Caki2 (cell line): Measurements from ENCODE around the gene PPP2R5D. TPM values are rescaled to one million over a fixed set of nuclear protein-coding genes. Genes with fewer than 3 reads are reported as not detected.
"Not testable (repeated sequence)": the region's sequence is repeated elsewhere in the genome, so short reads cannot be mapped to it uniquely, and the experiment has no call there.

ENCODE experiments used
- DNase-seq: peaks from one replicate; pipeline ENCODE4 v3.0.0-alpha.2; 2015; ENCODE audit warnings: low read depth
- in situ Hi-C: cut with HindIII; loops from 2 replicates; pipeline ENCODE4 v1.10.0; 2016; ENCODE audit warnings: low sequenced_read_pairs, low pct_unique_long_range_greater_than_20kb, mixed read lengths
- total RNA-seq: library from RNA; depleted of rRNA; stranded (reverse); fragments of >200 nt; shearing (Covaris generic); gene quantifications from 2 replicates; pipeline ENCODE4 v1.2.3, GENCODE V29; 2014; ENCODE audit warnings: low replicate concordance

Gene PPP2R5D
- total RNA-seq, 1 experiment from 2014 or later, result 41.1 TPM

DNA sequence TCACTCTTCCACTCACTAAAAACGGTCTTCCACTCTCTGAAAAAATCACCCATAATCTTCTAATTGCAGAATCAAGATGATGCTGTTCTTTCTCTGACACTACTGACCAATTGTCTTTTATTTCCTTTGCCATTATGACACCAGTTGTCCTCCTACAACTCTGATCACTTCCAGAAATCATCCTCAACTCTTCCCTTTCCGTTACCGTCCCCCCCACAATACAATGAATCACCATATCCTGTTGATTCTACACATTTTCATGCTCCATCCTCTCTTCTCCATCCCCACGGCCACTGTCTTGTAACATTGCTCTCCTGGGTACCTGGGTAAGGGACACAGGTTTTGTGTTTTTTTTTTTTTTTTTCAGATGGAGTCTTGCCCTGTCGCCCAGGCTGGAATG, 2.5 kb upstream of the PPP2R5D start:
- no peak for DNase-seq
- in situ Hi-C loops, result no loop called here

DNA sequence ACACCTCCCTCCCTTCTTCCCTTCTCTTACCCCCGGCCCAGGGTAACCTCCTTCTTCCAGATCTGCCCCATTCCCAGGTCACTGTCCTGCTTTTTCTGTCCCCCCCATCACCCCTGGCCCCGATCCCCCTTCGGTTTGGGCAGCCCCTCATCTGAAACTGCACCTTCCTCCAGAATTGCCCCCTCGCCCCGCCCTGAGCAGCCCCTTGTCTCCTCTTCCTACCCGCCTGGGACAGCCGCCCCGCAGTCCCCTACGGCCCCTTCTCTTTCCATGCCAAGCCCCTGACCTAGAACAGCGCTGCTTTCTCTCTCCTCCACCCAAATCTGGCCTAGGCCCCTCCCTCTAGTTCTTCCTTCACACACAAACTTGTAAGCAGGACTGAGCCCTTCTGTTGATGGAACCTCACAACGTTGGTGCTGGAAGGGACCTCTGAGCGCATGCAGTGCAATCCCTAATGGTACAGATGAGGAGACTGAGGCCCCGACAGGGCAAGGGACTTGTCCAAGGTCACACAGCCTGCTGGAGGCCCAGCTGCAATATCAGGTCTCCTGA, 630 bp downstream of the PPP2R5D start:
- DNase-seq, result no peak
- in situ Hi-C loops, result no loop called here

DNA sequence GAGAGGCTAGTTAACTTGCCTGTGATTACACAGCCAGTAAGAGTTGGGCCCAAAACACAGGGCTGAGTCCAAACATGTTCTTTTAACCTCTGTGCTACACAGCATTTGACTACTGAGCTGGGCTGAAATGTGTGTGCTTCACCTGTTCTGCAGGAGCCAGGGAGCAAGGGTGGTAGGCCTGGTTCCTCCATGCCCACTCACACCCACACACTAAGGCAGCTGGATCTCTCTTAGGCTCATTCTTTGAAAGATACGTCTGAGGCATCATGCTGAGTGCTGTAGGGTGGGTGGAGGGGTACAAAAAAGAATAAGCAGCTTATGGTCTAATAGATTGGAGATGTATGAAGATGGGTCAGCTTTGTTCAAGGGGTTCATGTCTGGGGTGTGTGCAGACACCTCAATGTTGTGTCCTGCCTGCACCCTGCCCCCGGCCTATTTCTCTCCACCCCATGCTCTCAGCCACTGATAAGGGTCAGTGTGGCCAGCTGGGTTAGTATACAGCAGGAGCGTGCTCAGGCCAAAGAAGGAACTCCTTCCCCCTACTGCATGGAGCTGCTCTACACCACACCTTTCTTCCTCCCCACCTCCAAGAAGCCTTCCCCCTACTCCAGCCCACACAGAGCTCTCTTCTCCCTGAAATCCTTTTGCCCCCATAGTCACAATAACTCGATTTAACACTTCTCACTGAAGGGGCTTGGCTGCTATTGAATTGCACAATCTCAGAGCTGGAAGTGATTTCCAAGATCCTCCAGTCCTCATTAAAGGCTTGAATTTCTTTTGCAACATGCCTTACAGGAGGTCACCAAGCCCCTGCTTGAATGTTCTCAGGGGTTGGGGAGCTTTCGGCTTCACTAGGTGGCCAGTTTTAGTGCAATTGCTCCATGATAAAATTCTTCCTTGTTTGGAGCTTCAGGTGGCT, 3.4 kb downstream of the PPP2R5D start:
- DNase-seq, result no peak
- in situ Hi-C loops, result no loop called here

DNA sequence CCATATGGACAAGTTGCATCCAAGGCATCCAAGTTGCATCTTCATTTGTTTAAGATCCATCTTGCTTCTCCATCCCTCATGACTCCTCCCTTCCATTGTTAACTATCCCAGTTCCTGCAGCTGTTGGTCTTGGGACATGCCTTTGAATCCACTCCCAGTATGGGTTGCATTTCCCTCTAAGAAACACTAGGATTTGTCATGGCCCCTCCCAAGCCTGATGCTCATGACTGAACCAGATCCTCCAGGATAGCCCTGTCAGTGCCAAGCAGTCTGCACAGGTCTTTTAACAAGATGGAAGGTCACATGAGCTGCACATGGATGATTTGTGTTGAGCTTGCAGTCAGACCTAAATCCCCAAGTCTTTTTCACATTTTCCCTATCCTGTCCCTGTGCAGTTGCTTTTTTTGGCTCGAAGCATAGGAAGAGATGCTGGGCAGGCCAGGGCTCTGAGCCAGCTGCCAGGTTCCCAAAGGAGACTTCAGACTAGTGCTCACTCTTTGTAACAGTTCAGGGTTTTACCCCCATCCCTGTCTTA, 4.2 kb downstream of the PPP2R5D start:
- in situ Hi-C loops, result no loop called here
- DNase-seq, result no peak

- no peak for DNase-seq
- in situ Hi-C loops, result no loop called here
Observed at GRCh38 chr6:42989923-42990322, 5.6 kb downstream of the PPP2R5D start.

DNA sequence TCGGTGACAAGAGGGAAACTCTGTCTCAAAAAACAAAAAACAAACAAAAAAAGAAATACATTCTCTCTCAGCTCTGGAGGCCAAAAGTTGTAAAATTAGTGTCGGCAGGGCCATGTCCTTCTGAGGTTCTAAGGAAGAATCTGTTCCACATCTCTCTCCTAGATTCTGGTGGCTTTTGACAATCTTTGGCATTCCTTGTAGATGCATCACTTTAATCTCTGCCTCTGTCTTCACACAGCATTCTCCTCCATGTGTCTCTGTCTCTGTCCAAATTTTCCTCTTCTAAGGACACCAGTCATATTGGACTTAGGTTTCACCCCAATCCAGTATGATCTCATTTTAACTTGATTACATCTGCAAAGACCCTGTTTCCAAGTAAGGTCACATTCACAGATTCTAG, 9.1 kb downstream of the PPP2R5D start:
- in situ Hi-C loops, result no loop called here
- DNase-seq, result no peak

DNA sequence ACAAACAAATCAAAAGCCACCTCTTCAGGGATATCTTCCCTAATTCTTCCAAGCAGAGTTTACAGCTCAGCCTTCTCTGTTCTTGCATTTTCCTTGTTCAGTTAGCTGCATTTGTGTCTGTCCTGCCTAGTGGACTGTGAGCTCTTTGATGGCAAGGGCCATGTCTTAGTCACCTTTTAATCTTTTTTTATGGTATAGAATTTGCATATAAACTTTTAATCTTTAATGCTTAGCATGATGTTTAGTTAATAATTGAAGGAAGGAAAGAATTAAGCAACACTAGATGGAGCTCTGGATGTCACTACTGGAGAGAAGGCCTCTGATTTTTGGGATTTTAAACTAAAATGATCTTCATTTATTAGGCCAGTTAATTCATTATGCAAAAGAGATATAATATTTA, 12.1 kb downstream of the PPP2R5D start:
- peak; percentile 51 for DNase-seq
- in situ Hi-C loops, result no loop called here

DNA sequence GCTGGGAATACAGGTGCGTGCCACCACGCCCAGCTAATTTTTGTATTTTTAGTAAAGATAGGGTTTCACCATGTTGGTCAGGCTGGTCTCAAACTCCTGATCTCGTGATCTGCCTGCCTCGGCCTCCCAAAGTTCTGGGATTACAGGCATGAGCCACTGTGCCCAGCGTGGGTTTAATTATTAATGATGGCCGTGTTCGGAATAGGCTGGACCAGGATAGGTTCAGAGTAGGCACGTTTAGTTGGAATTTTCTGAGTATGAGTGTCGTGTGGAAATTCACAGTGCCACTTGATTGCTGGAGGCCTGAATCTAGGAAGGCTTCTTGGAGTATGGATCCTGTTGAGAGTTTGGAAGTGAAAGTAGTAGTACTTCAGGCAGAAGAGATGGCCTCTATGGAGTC, 13.8 kb downstream of the PPP2R5D start:
- DNase-seq, in situ Hi-C loops: not testable (repeated sequence)

GRCh38 chr6:43001843-43002242, 17.5 kb downstream of the PPP2R5D start:
- no peak for DNase-seq
- in situ Hi-C loops, result no loop called here

- in situ Hi-C loops, result no loop called here
- no peak for DNase-seq
Observed at GRCh38 chr6:43005844-43006243, 21.5 kb downstream of the PPP2R5D start.

DNA sequence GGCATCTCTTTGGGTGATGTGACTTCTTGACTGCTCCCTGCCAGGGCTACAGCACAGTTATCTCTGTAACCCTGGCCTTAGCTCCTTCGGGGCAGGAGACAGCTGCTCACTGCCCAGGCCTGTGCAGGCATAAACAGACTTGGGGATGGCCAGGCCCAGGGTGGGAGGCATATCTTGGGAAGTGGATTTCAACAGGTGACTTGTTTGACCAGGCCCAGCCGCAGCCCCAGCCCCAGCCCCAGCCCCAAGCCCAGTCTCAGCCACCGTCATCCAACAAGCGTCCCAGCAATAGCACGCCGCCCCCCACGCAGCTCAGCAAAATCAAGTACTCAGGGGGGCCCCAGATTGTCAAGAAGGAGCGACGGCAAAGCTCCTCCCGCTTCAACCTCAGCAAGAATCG, 21.9 kb downstream of the PPP2R5D start:
- in situ Hi-C loops, result no loop called here

DNA sequence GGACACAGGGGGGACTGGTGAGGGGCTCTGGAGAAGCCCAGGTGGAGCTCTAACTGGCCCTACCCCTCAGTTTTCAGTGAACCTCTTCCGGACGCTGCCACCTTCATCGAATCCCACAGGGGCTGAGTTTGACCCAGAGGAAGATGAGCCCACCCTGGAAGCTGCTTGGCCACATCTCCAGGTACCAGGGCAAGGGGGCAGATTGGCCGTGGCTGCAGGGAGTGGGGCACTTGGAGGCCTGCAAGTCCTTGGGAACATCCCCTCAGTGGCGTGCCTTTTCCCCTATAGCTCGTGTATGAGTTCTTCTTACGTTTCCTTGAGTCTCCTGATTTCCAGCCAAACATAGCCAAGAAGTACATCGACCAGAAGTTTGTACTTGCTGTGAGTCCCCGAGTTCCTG, 22.8 kb downstream of the PPP2R5D start:
- no peak for DNase-seq

More for the DNA sequence above, 21.9 kb downstream of the PPP2R5D start:
- no peak for DNase-seq

DNA sequence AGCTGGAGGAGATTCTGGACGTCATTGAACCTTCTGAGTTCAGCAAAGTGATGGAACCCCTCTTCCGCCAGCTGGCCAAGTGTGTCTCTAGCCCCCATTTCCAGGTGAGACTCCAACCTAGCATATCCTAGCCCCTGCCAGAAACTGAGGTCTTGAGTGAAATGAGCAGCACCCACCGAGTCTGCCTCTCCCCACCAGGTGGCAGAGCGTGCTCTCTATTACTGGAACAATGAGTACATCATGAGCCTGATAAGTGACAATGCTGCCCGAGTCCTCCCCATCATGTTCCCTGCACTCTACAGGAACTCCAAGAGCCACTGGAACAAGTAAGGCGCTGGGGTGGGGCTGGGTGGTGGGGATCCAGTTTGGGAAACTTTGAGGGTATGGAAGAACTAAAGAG, 24.8 kb downstream of the PPP2R5D start:
- in situ Hi-C loops, result no loop called here
- DNase-seq, result peak; percentile 30

More for the DNA sequence above, 22.8 kb downstream of the PPP2R5D start:
- in situ Hi-C loops, result no loop called here

GRCh38 chr6:43011207-43011606, 26.8 kb downstream of the PPP2R5D start:
- in situ Hi-C loops, result no loop called here
- no peak for DNase-seq

GRCh38 chr6:43012364-43012763, 28.0 kb downstream of the PPP2R5D start:
- in situ Hi-C loops, result no loop called here
- DNase-seq, result no peak

GRCh38 chr6:43013097-43013842, 28.9 kb downstream of the PPP2R5D start:
- in situ Hi-C loops, result no loop called here
- no peak for DNase-seq

DNA sequence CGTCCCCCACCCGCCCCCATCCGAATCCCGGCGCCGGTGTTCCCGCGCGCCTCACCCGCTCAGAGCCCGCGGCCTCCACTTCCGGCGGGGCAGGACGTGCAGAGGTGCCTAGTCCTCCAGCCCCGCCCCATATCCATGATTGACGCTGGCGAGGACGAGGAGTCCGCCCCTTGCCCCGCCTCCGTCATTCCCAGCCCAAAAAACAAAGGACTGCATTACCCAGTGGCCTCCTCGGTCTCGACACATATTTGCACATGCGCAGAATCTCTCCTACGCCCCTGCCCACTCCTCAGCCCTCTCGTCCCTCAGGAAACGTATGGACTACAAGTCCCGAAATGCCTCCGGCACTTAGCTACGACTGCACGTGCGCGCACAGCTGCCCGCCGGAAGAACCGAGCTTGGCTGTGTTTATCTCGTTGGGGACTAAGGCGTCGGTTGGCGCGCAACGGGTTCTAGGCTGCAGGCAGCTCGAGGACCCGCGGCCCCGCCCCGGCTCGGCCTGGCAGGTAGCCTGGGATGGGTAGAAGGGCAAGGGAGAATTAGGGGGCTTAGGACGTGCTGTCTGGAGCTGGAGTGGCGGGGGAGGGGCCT, 29.6 kb downstream of the PPP2R5D start, which contains the start of the genes KLHDC3 and MEA1:
KLHDC3 (plus strand) TSS at position 407 of the 591 bp plus-strand sequence. CDS start 2,944 bp downstream, outside the sequence.
MEA1 (minus strand) TSS at position 104 of the 591 bp plus-strand sequence. CDS start 133 bp downstream, outside the sequence.
- DNase-seq, result peak; percentile 100
- in situ Hi-C loops, result no loop called here

DNA sequence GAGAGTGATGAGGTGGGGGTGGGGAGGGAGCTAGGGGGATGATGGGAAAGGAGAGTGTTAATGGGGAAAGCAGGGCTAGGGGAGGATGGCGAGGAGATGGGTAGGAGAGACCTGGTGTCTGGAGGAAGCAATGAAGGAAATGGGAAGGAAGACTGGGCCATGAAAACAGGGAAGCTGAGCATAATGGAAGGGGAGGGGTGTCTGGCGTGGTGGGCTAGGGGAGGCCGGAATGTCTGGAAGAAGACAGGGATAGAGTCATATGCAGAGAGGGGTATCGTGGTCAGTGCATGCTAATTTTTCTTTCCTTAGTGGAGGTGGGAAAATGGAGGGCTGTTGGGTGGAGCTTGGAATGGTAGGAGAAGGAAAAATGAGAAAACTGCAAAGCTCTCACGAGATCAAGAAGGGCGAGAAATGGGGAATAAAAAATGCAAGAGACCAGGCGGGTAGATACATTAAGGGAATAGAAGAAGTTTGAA, 30.1 kb downstream of the PPP2R5D start:
- DNase-seq, result peak; percentile 27

More for the DNA sequence above, 30.1 kb downstream of the PPP2R5D start:
- in situ Hi-C loops, result no loop called here
